ENCODE results near the gene PPP2R3B. TPM values are rescaled to one million over a fixed set of nuclear protein-coding genes. Genes with fewer than 3 reads are reported as not detected.
A peak's percentile ranks its signal among the peaks of the same experiment; 100 is the strongest.

Gene PPP2R3B
- total and polyA plus RNA-seq, 2 of the 13 experiments (the other 11 are each of a cell fraction or from before 2014, with no cell fraction given), result 17.0 to 21.4 TPM

- TF ChIP-seq, protein P1, sequence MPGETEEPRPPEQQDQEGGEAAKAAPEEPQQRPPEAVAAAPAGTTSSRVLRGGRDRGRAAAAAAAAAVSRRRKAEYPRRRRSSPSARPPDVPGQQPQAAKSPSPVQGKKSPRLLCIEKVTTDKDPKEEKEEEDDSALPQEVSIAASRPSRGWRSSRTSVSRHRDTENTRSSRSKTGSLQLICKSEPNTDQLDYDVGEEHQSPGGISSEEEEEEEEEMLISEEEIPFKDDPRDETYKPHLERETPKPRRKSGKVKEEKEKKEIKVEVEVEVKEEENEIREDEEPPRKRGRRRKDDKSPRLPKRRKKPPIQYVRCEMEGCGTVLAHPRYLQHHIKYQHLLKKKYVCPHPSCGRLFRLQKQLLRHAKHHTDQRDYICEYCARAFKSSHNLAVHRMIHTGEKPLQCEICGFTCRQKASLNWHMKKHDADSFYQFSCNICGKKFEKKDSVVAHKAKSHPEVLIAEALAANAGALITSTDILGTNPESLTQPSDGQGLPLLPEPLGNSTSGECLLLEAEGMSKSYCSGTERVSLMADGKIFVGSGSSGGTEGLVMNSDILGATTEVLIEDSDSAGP (CRISPR knock-in tag; IDR thresholded peaks at IDR 0.05; ENCODE audit: borderline replicate concordance), result peak; percentile 66; the same call in 1 of the 2 replicates
- TF ChIP-seq HDAC6 (IDR thresholded peaks at IDR 0.05; ENCODE audit: low read depth, low read length) (no peak), HMGA1 (CRISPR knock-in tag; conservative IDR thresholded peaks at IDR 0.05) (no peak), RBAK (CRISPR knock-in tag; IDR thresholded peaks at IDR 0.05) (no peak), ZBTB14 (CRISPR knock-in tag; IDR thresholded peaks at IDR 0.05) (no peak), ZBTB38 (CRISPR knock-in tag; IDR thresholded peaks at IDR 0.05) (peak; percentile 48; the same call in 1 of the 2 replicates), ZNF777 (CRISPR knock-in tag; IDR thresholded peaks at IDR 0.05) (peak; percentile 46; the same call in 1 of the 2 replicates), ZNF879 (CRISPR knock-in tag; IDR thresholded peaks at IDR 0.05) (no peak), SATB2 (CRISPR knock-in tag; IDR thresholded peaks at IDR 0.05) (no peak), XRCC5 (optimal IDR thresholded peaks at IDR 0.05; ENCODE audit: low read length) (peak; percentile 23), ZGPAT (CRISPR knock-in tag; IDR thresholded peaks at IDR 0.05) (peak; percentile 59), PITX1 (CRISPR knock-in tag; IDR thresholded peaks at IDR 0.05) (no peak), MED8 (CRISPR knock-in tag; IDR thresholded peaks at IDR 0.05; ENCODE audit: insufficient replicate concordance) (no peak), ATF7 (IDR thresholded peaks at IDR 0.05) (no peak), ATF7 (CRISPR knock-in tag; IDR thresholded peaks at IDR 0.05) (no peak), SIX1 (CRISPR knock-in tag; IDR thresholded peaks at IDR 0.05; ENCODE audit: borderline replicate concordance) (no peak), HOXA7 (CRISPR knock-in tag; IDR thresholded peaks at IDR 0.05) (no peak), BCLAF1 (IDR thresholded peaks at IDR 0.05) (no peak)
- TF ChIP-seq, protein P2, sequence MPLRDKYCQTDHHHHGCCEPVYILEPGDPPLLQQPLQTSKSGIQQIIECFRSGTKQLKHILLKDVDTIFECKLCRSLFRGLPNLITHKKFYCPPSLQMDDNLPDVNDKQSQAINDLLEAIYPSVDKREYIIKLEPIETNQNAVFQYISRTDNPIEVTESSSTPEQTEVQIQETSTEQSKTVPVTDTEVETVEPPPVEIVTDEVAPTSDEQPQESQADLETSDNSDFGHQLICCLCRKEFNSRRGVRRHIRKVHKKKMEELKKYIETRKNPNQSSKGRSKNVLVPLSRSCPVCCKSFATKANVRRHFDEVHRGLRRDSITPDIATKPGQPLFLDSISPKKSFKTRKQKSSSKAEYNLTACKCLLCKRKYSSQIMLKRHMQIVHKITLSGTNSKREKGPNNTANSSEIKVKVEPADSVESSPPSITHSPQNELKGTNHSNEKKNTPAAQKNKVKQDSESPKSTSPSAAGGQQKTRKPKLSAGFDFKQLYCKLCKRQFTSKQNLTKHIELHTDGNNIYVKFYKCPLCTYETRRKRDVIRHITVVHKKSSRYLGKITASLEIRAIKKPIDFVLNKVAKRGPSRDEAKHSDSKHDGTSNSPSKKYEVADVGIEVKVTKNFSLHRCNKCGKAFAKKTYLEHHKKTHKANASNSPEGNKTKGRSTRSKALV (CRISPR knock-in tag; IDR thresholded peaks at IDR 0.05), result 0 out of 2 replicates have a peak, but pooled peaks have one; percentile 56
Observed at GRCh38 chrX:323721-324628, 62.7 kb downstream of the PPP2R3B start (continued).

Measured in HepG2 (cell line).